Measurements from ENCODE around the gene GUCA1C. TPM values are rescaled to one million over a fixed set of nuclear protein-coding genes. Genes with fewer than 3 reads are reported as not detected.

Gene GUCA1C
- not detected for total RNA-seq

GRCh38 chr3:108953700-108954099, at the start of gene GUCA1C:
Gene GUCA1C, minus strand, starts transcription at chr3:108953879. Its CDS starts 117 bp downstream, at chr3:108953762.
- Histone ChIP-seq H3K4me3 (ENCODE audit: low read length) (no peak within 1 kb of the TSS), H3K4me1 (ENCODE audit: insufficient read depth, low read length) (no peaks in the 10 kb centered on the region), H3K27me3 (ENCODE audit: insufficient read depth, low read length) (peaks cover 2% of the 10 kb centered on the region), H3K9me3 (ENCODE audit: low read depth, low read length) (no peaks in the 10 kb centered on the region)

GRCh38 chr3:108998436-108998835, 44.8 kb upstream of the GUCA1C start:
- no peaks in the 10 kb centered on the region for H3K9me3 ChIP-seq (ENCODE audit: low read depth, low read length)
- no peaks in the 10 kb centered on the region for H3K4me1 ChIP-seq (ENCODE audit: insufficient read depth, low read length)
- H3K4me3 ChIP-seq (ENCODE audit: low read length), result no peak overlapping the region
- H3K27me3 ChIP-seq (ENCODE audit: insufficient read depth, low read length), result no peaks in the 10 kb centered on the region

- no peaks in the 10 kb centered on the region for H3K9me3 ChIP-seq (ENCODE audit: low read depth, low read length)
- no peak overlapping the region for H3K4me3 ChIP-seq (ENCODE audit: low read length)
- no peaks in the 10 kb centered on the region for H3K4me1 ChIP-seq (ENCODE audit: insufficient read depth, low read length)
- no peaks in the 10 kb centered on the region for H3K27me3 ChIP-seq (ENCODE audit: insufficient read depth, low read length)
Measured at GRCh38 chr3:108985844-108986243, 32.2 kb upstream of the GUCA1C start.

DNA sequence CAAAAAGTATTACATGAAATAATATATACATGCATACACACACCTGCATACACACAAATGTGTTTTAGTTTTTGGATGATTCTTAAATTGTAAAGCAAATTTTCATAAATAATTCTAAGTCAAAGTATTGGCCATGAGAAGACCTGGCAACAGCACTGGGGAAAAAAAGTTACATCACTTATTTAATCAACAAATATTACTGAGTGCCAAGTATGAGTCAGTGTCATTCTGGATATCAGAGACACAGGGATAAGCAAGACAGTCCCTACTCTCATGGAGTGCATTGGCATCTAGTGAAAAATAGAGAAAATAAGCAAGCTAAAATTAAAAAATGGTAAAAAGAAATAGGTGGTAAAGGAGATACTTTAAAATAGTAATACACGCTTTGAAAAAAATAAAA, 29.4 kb upstream of the GUCA1C start:
- no peaks in the 10 kb centered on the region for H3K4me1 ChIP-seq (ENCODE audit: insufficient read depth, low read length)
- H3K27me3 ChIP-seq (ENCODE audit: insufficient read depth, low read length), result no peaks in the 10 kb centered on the region
- no peaks in the 10 kb centered on the region for H3K9me3 ChIP-seq (ENCODE audit: low read depth, low read length)
- no peak overlapping the region for H3K4me3 ChIP-seq (ENCODE audit: low read length)

- no peak overlapping the region for H3K4me3 ChIP-seq (ENCODE audit: low read length)
- no peaks in the 10 kb centered on the region for H3K4me1 ChIP-seq (ENCODE audit: insufficient read depth, low read length)
- no peaks in the 10 kb centered on the region for H3K9me3 ChIP-seq (ENCODE audit: low read depth, low read length)
- H3K27me3 ChIP-seq (ENCODE audit: insufficient read depth, low read length), result no peaks in the 10 kb centered on the region
Measured at GRCh38 chr3:108976058-108976457, 22.4 kb upstream of the GUCA1C start.

GRCh38 chr3:108973019-108973418, 19.3 kb upstream of the GUCA1C start:
- Histone ChIP-seq H3K4me1 (ENCODE audit: insufficient read depth, low read length) (no peaks in the 10 kb centered on the region), H3K4me3 (ENCODE audit: low read length) (no peak overlapping the region), H3K9me3 (ENCODE audit: low read depth, low read length) (no peaks in the 10 kb centered on the region), H3K27me3 (ENCODE audit: insufficient read depth, low read length) (no peaks in the 10 kb centered on the region)

DNA sequence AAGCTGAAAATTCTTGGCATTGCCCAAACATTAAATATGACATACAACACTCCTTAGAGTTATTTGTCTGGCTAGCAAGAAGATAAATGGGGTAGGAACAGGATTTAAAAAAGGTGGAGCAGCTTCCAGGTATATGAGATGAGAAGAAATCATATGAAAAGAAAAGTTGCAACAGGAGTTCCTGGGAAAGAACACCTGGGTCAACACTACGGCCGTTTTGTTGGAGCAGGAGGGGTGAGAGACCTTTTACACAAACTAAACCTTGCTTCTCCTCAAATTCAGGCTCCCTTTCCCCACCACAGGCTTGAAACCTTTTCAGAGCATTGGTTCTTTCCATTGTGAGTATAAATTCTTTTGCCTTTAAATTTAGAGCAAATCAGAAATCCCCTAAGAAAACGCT, 18.8 kb upstream of the GUCA1C start:
- H3K4me3 ChIP-seq (ENCODE audit: low read length), result no peak overlapping the region
- H3K27me3 ChIP-seq (ENCODE audit: insufficient read depth, low read length), result no peaks in the 10 kb centered on the region
- no peaks in the 10 kb centered on the region for H3K4me1 ChIP-seq (ENCODE audit: insufficient read depth, low read length)
- H3K9me3 ChIP-seq (ENCODE audit: low read depth, low read length), result no peaks in the 10 kb centered on the region

- Histone ChIP-seq H3K9me3 (ENCODE audit: low read depth, low read length) (no peaks in the 10 kb centered on the region), H3K4me1 (ENCODE audit: insufficient read depth, low read length) (no peaks in the 10 kb centered on the region), H3K4me3 (ENCODE audit: low read length) (no peak overlapping the region), H3K27me3 (ENCODE audit: insufficient read depth, low read length) (no peaks in the 10 kb centered on the region)
Measured at GRCh38 chr3:108970561-108970960, 16.9 kb upstream of the GUCA1C start.

GRCh38 chr3:108966773-108967172, 13.1 kb upstream of the GUCA1C start:
- Histone ChIP-seq H3K4me1 (ENCODE audit: insufficient read depth, low read length) (no peaks in the 10 kb centered on the region), H3K9me3 (ENCODE audit: low read depth, low read length) (no peaks in the 10 kb centered on the region), H3K4me3 (ENCODE audit: low read length) (no peak overlapping the region), H3K27me3 (ENCODE audit: insufficient read depth, low read length) (no peaks in the 10 kb centered on the region)

GRCh38 chr3:108959017-108959416, 5.3 kb upstream of the GUCA1C start:
- Histone ChIP-seq H3K27me3 (ENCODE audit: insufficient read depth, low read length) (no peaks in the 10 kb centered on the region), H3K9me3 (ENCODE audit: low read depth, low read length) (no peaks in the 10 kb centered on the region), H3K4me3 (ENCODE audit: low read length) (no peak overlapping the region), H3K4me1 (ENCODE audit: insufficient read depth, low read length) (no peaks in the 10 kb centered on the region)

DNA sequence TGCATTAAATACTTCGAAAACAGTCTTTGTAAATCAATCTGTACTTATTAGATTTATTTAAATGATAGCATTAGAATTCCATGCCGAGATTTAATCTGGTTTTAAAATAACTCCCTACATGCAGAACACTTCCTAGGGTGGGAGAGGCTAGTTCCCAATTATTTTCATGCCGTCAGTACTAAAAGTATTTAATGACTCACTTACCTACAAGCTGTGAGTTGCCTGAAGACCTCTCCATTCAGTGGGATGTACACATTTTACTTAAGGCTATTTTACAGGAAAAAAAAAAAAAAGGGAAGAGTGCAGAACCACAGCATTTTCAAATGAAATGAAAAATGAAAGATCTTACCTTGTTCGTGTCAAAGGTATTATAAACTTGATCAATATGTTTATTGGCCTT, 469 bp downstream of the GUCA1C start:
- Histone ChIP-seq H3K27me3 (ENCODE audit: insufficient read depth, low read length) (peaks cover 2% of the 10 kb centered on the region), H3K9me3 (ENCODE audit: low read depth, low read length) (no peaks in the 10 kb centered on the region), H3K4me3 (ENCODE audit: low read length) (no peak overlapping the region), H3K4me1 (ENCODE audit: insufficient read depth, low read length) (no peaks in the 10 kb centered on the region)

GRCh38 chr3:108951820-108952501, 1.7 kb downstream of the GUCA1C start:
- H3K4me1 ChIP-seq (ENCODE audit: insufficient read depth, low read length), result no peaks in the 10 kb centered on the region
- H3K27me3 ChIP-seq (ENCODE audit: insufficient read depth, low read length), result peaks cover 2% of the 10 kb centered on the region

GRCh38 chr3:108947855-108948254, 5.8 kb downstream of the GUCA1C start:
- Histone ChIP-seq H3K4me3 (ENCODE audit: low read length) (no peak overlapping the region), H3K27me3 (ENCODE audit: insufficient read depth, low read length) (peaks cover 2% of the 10 kb centered on the region), H3K9me3 (ENCODE audit: low read depth, low read length) (no peaks in the 10 kb centered on the region), H3K4me1 (ENCODE audit: insufficient read depth, low read length) (no peaks in the 10 kb centered on the region)

More at GRCh38 chr3:108951820-108952501, 1.7 kb downstream of the GUCA1C start:
- H3K9me3 ChIP-seq (ENCODE audit: low read depth, low read length), result no peaks in the 10 kb centered on the region
- no peak overlapping the region for H3K4me3 ChIP-seq (ENCODE audit: low read length)

- H3K4me1 ChIP-seq (ENCODE audit: insufficient read depth, low read length), result no peaks in the 10 kb centered on the region
- H3K9me3 ChIP-seq (ENCODE audit: low read depth, low read length), result no peaks in the 10 kb centered on the region
- H3K27me3 ChIP-seq (ENCODE audit: insufficient read depth, low read length), result peaks cover 2% of the 10 kb centered on the region
- H3K4me3 ChIP-seq (ENCODE audit: low read length), result no peak overlapping the region
Measured at GRCh38 chr3:108946292-108947285, 7.1 kb downstream of the GUCA1C start.

- Histone ChIP-seq H3K27me3 (ENCODE audit: insufficient read depth, low read length) (no peaks in the 10 kb centered on the region), H3K4me3 (ENCODE audit: low read length) (no peak overlapping the region), H3K4me1 (ENCODE audit: insufficient read depth, low read length) (no peaks in the 10 kb centered on the region), H3K9me3 (ENCODE audit: low read depth, low read length) (no peaks in the 10 kb centered on the region)
Measured at GRCh38 chr3:108940568-108941263, 13.0 kb downstream of the GUCA1C start.
